Testis (tissue), 5 donors: ENCODE measurements around the gene CCDC39. TPM values are rescaled to one million over a fixed set of nuclear protein-coding genes. Genes with fewer than 3 reads are reported as not detected.
A peak's percentile ranks its signal among the peaks of the same experiment; 100 is the strongest.

ENCODE experiments used
- DNase-seq: peaks from one replicate; pipeline ENCODE4 v3.0.0-alpha.2; 2019
- H3K27ac ChIP-seq, 2 donors: fragments of 200-600 bp; sonication (generic); one replicate each; pipeline ENCODE4 v1.5.1; 2019
- H3K27me3 ChIP-seq: fragments of 200-600 bp; sonication (generic); one replicate; pipeline ENCODE4 v1.5.1; 2019
- H3K36me3 ChIP-seq: fragments of 200-600 bp; sonication (generic); one replicate; pipeline ENCODE4 v1.5.1; 2017; ENCODE audit warnings: low read depth; ENCODE audit errors: missing control alignments
- H3K4me1 ChIP-seq: fragments of 200-600 bp; sonication (generic); one replicate; pipeline ENCODE4 v1.5.1; 2019
- H3K4me3 ChIP-seq, 2 donors: fragments of 200-600 bp; sonication (generic); one replicate each; pipeline ENCODE4 v1.5.1; 2017 to 2019
- H3K9me3 ChIP-seq: fragments of 200-600 bp; sonication (generic); one replicate; pipeline ENCODE4 v1.5.1; 2017
- POLR2A ChIP-seq: fragments of 450-650 bp; IDR thresholded peaks from one replicate; pipeline ENCODE4 v1.6.1; 2017; ENCODE audit warnings: antibody characterized with exemption, mild to moderate bottlenecking, moderate library complexity
- WGBS, 2 donors: methylation state at CpG; one replicate each; pipeline ENCODE4 v1.1.5; 2018; 5-methylcytosine and 5-hydroxymethylcytosine counted together
- intact Hi-C: fragments of 100-400 bp; cut with DNase I; formaldehyde crosslinking; loops from one replicate; pipeline ENCODE4 v1.15.1; 2023; ENCODE audit warnings: low total_unique reads
- long read RNA-seq, 2 donors: transcript quantifications; one replicate each; lab custom pipeline, GENCODE V29; 2026
- polyA plus RNA-seq: library from polyadenylated mRNA; stranded (reverse); fragments of 350-450 nt; fragmentation: Illumina TruSeq; extraction: RNeasy Lipid Tissue Mini Kit (QIAGEN cat#74804); gene quantifications from one replicate; pipeline ENCODE4 v1.2.3, GENCODE V29; 2014; ENCODE audit warnings: low read depth, low replicate concordance; ENCODE audit not compliant: insufficient read depth
- total RNA-seq, 2 donors: library from RNA; depleted of rRNA; stranded (reverse); fragments of >200 nt; gene quantifications; one replicate each; pipeline ENCODE4 v1.2.3, GENCODE V29; 2016
- TF ChIP-seq, protein P1 (sequence below), 3 experiments: fragments of 450-650 bp in 2 of 3; fragments of 200-600 bp in 1 of 3; sonication (generic) in 1 of 3; IDR thresholded peaks; one replicate each; pipeline ENCODE4 v1.5.1; 2016 to 2019; ENCODE audit warnings: antibody characterized with exemption in 3 of 3, mild to moderate bottlenecking in 2 of 3, moderate library complexity in 1 of 3

Gene CCDC39
- total RNA-seq: 1 to 10 TPM; 3.5 to 7.4 TPM
- polyA plus RNA-seq: 4.3 TPM
- long read RNA-seq, donor 1: 0 reads
- long read RNA-seq, donor 2: 0 reads

DNA sequence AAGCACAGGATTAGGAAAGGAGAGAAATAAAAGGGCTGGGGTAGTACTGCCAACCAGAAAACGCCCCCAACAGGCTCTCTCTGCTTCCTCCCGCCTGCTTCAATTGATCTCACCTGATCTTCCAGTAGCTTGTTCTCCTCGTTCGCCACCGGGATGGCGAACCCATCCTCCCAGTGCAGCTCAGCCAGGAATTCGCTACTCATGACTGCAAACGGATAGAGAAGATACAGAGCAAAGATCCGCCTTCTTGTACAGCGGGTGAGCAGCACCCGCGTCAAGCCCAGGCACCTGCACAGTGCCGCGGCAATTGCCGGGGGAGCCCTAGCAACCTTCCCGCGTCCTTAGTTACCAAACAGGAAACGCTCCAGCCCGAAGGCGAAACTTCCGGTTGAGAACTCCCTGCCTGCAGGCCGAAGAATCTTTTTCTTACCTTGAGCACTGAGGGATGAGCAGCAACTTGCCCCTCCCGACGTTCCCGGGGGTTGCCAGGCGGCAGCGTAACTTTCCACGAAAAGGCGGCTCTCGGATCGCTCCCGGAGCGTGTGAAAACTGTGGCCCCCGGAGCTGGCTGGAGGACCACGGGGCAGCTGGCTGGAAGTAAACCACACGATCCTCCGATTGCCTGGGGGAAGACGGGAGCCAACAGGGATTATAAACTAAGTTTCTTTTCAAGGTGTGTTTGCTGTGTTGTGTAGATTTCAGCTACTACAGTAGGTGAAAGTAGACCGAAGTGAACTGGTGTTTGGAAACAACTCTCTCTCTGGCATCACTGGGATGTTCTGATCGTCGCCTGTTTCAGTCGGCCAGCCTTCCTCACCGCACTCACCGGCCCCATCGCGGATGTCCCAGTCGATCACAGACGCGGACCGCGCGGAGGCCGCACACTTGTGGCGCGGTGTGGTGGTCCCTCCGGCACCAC is at the start of gene CCDC39:
Gene CCDC39 (minus strand): TSS at position 312 of the 919 bp plus-strand sequence. CDS start 109 bp downstream, at position 203.
- H3K27ac ChIP-seq: peak within 1 kb of the TSS; percentile 35 to 41
- peaks cover 5% of the 10 kb centered on the region for H3K4me1 ChIP-seq
- H3K4me3 ChIP-seq: peak within 1 kb of the TSS; percentile 61 to 82
- H3K36me3 ChIP-seq: no peaks in the 10 kb centered on the region
- DNase-seq: peak; percentile 85
- H3K9me3 ChIP-seq: no peaks in the 10 kb centered on the region
- no peaks in the 10 kb centered on the region for H3K27me3 ChIP-seq
- TF ChIP-seq, protein P1, sequence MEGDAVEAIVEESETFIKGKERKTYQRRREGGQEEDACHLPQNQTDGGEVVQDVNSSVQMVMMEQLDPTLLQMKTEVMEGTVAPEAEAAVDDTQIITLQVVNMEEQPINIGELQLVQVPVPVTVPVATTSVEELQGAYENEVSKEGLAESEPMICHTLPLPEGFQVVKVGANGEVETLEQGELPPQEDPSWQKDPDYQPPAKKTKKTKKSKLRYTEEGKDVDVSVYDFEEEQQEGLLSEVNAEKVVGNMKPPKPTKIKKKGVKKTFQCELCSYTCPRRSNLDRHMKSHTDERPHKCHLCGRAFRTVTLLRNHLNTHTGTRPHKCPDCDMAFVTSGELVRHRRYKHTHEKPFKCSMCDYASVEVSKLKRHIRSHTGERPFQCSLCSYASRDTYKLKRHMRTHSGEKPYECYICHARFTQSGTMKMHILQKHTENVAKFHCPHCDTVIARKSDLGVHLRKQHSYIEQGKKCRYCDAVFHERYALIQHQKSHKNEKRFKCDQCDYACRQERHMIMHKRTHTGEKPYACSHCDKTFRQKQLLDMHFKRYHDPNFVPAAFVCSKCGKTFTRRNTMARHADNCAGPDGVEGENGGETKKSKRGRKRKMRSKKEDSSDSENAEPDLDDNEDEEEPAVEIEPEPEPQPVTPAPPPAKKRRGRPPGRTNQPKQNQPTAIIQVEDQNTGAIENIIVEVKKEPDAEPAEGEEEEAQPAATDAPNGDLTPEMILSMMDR (IDR thresholded peaks at IDR 0.05): no peak
- WGBS, 2 donors: 0 to 1% methylated on average over 29 to 56 of the region's 56 CpGs
- intact Hi-C loops: no loop called here

DNA sequence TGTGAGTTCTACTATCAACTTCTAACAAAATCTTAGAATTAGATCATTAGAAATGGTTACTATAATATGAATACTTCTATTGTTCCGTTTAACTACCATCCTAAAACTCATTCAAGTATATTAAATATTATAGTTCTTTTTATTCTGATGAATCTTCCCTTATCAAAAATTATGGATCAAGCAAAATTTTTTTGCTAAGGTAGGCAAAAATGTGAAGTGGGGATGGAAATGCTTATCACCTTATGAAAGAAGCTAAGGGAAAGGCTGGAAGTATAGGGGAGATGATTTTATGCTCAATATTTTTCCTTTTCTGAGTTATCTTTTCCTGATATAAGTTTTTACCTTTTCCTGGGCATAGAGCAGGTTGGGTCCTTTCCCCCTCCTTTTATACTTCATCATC is 40.7 kb upstream of the CCDC39 start:
- WGBS, 2 donors: 50 to 95% methylated on average over 1 of the region's 1 CpG
- no peak overlapping the region for H3K4me3 ChIP-seq
- no peaks in the 10 kb centered on the region for H3K4me1 ChIP-seq
- no peak for DNase-seq
- H3K27me3 ChIP-seq: no peaks in the 10 kb centered on the region
- no peak overlapping the region for H3K27ac ChIP-seq
- no peaks in the 10 kb centered on the region for H3K36me3 ChIP-seq
- intact Hi-C loops: no loop called here
- H3K9me3 ChIP-seq: no peaks in the 10 kb centered on the region
- TF ChIP-seq, protein P1 (IDR thresholded peaks at IDR 0.05): no peak
- TF ChIP-seq POLR2A: no peak

DNA sequence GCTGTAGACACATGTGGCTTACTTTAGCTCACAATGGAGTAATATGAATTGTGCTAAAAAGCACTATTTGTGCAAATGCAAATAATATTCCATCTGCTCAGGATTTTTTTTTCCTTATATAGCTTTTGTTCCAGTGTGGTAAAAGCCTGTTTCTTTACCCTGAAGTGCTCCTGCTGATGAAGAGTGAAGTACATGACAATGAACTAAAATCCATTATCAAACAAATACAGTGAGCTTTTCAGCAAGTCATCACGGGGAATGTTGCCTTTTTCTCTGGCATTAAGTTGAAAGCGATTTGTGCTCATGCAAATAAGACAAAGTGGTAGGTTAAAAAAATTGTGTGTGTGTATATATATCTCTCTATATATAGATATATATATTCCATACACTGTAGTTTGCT is 28.6 kb upstream of the CCDC39 start:
- intact Hi-C loops: no loop called here
- Histone ChIP-seq H3K36me3 (no peaks in the 10 kb centered on the region), H3K27ac (no peak overlapping the region), H3K4me1 (no peaks in the 10 kb centered on the region), H3K9me3 (no peaks in the 10 kb centered on the region), H3K27me3 (no peaks in the 10 kb centered on the region), H3K4me3 (no peak overlapping the region)
- TF ChIP-seq, protein P1 (IDR thresholded peaks at IDR 0.05): no peak
- no peak for TF ChIP-seq POLR2A
- no peak for DNase-seq
- 31 to 44% methylated on average over 2 of the region's 2 CpGs for WGBS, 2 donors

DNA sequence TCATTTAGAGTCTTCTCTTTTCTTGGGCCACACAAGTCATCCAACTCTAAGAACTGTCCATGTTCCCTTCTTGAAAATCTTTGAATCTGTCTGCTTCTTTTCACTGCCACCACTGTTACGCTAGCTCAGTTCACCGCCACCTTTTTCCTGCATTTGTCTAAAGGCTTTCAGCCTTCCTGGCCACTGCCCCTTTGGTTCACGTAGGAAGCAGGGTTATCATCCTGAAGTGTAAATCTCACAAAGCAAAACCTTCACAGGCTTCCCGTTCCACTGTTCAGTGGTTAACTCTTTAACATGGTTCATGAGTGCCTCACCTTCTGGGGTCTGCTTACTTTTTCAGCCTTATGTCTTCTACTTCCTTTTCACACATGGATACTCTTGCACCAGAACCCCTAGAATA is 26.3 kb upstream of the CCDC39 start:
- Histone ChIP-seq H3K4me1 (no peaks in the 10 kb centered on the region), H3K27me3 (no peaks in the 10 kb centered on the region), H3K36me3 (no peaks in the 10 kb centered on the region), H3K4me3 (no peak overlapping the region), H3K27ac (no peak overlapping the region), H3K9me3 (no peaks in the 10 kb centered on the region)
- WGBS, 2 donors: 48 to 63% methylated on average over 4 of the region's 4 CpGs
- TF ChIP-seq POLR2A: no peak
- TF ChIP-seq, protein P1 (IDR thresholded peaks at IDR 0.05): no peak
- intact Hi-C loops: no loop called here
- DNase-seq: no peak
